Head of caudate nucleus (tissue), 42 donors: Measurements from ENCODE around the gene MAMDC4.
"Not testable (repeated sequence)": the region's sequence is repeated elsewhere in the genome, so short reads cannot be mapped to it uniquely, and the experiment has no call there.

Experiments
- DNase-seq, 42 donors: peaks; one replicate each; pipeline versions ENCODE4 v3.0.0 to v3.0.0-alpha.2; 2020 to 2021; ENCODE audit warnings: mixed read lengths in 7 of 42
- intact Hi-C: fragments of 100-400 bp; cut with DNase I; formaldehyde crosslinking; loops from one replicate; pipeline ENCODE4 v1.15.0; 2022

Gene MAMDC4

GRCh38 chr9:136855461-136856078 lies 3.4 kb downstream of the MAMDC4 start:
- peak in 1 of 42 donors; percentile 24 for DNase-seq
- intact Hi-C loops = loop anchor here (10.0 kb wide), 1 partner anchor 79 kb away; no protein-coding TSS in a partner anchor

GRCh38 chr9:136856079-136856476 lies 3.9 kb downstream of the MAMDC4 start:
- DNase-seq = peak in 1 of 42 donors; percentile 1
- intact Hi-C loops = loop anchor here (10.0 kb wide), 1 partner anchor 79 kb away; no protein-coding TSS in a partner anchor

GRCh38 chr9:136856541-136857141 lies 4.5 kb downstream of the MAMDC4 start:
- no peak for DNase-seq
- intact Hi-C loops = loop anchor here (10.0 kb wide), 1 partner anchor 78 kb away; no protein-coding TSS in a partner anchor

- intact Hi-C loops = loop anchor here (10.0 kb wide), 1 partner anchor 78 kb away; no protein-coding TSS in a partner anchor
- peak in 1 of 42 donors; percentile 22 for DNase-seq
Observed at GRCh38 chr9:136857166-136857565, 5.0 kb downstream of the MAMDC4 start.

GRCh38 chr9:136857581-136858412 lies 5.7 kb downstream of the MAMDC4 start:
- intact Hi-C loops = loop anchor here (10.0 kb wide), 1 partner anchor 77 kb away; no protein-coding TSS in a partner anchor
- DNase-seq = peak in 1 of 42 donors; percentile 1

GRCh38 chr9:136858452-136858843 lies 6.3 kb downstream of the MAMDC4 start:
- no peak for DNase-seq
- intact Hi-C loops = loop anchor here (10.0 kb wide), 1 partner anchor 76 kb away; no protein-coding TSS in a partner anchor

GRCh38 chr9:136858844-136859757 lies 7.0 kb downstream of the MAMDC4 start:
- intact Hi-C loops = loop anchor here (10.0 kb wide), 1 partner anchor 76 kb away; no protein-coding TSS in a partner anchor
- DNase-seq = peak in 39 of 42 donors; percentile 51 to 89 (median 73)

GRCh38 chr9:136860529-136860928 lies 8.4 kb downstream of the MAMDC4 start:
- peak in 1 of 42 donors; percentile 41 for DNase-seq
- intact Hi-C loops = no loop called here

- DNase-seq = peak in 1 of 42 donors; percentile 35
- intact Hi-C loops = no loop called here
Observed at GRCh38 chr9:136860933-136861873, 9.1 kb downstream of the MAMDC4 start.

GRCh38 chr9:136861874-136862457 lies 9.8 kb downstream of the MAMDC4 start:
- intact Hi-C loops = no loop called here
- DNase-seq = peak in 1 of 42 donors; percentile 32

- intact Hi-C loops = no loop called here
- DNase-seq = no peak
Observed at GRCh38 chr9:136862849-136863622, 10.9 kb downstream of the MAMDC4 start.

- DNase-seq = no peak
- intact Hi-C loops = no loop called here
Observed at GRCh38 chr9:136863623-136864273, 11.6 kb downstream of the MAMDC4 start.

GRCh38 chr9:136865041-136865767 lies 13.1 kb downstream of the MAMDC4 start:
- DNase-seq = peak in 1 of 42 donors; percentile 21
- intact Hi-C loops = no loop called here

GRCh38 chr9:136865768-136866103 lies 13.6 kb downstream of the MAMDC4 start:
- DNase-seq = peak in 1 of 42 donors; percentile 22
- intact Hi-C loops = no loop called here

GRCh38 chr9:136866898-136867421 lies 14.8 kb downstream of the MAMDC4 start:
- intact Hi-C loops, DNase-seq: not testable (repeated sequence)
